Heart right ventricle (tissue), 16 donors: ENCODE measurements around the gene EIPR1. TPM values are rescaled to one million over a fixed set of nuclear protein-coding genes. Genes with fewer than 3 reads are reported as not detected.

Source experiments
- ATAC-seq, 8 donors: fragments of 200-7000 bp; cut with Tn5 transposase; one replicate each; pipeline ENCODE4 v1.9.1; 2020; ENCODE audit warnings: mild to moderate bottlenecking in 8 of 8, moderate library complexity in 8 of 8, moderate number of reproducible peaks in 1 of 8
- DNase-seq, 2 donors: peaks; one replicate each; pipeline ENCODE4 v3.0.0-alpha.2; 2020
- H3K27ac ChIP-seq, 10 donors: fragments of 200-600 bp; sonication (generic) in 2 of 10; one replicate each; pipeline versions ENCODE4 v1.5.0 to v1.8.0; 2020 to 2022; ENCODE audit warnings: mild to moderate bottlenecking in 3 of 10
- H3K27me3 ChIP-seq, 7 donors: fragments of 200-600 bp; one replicate each; pipeline ENCODE4 v1.8.0; 2021 to 2022; ENCODE audit warnings: mild to moderate bottlenecking in 2 of 7
- H3K36me3 ChIP-seq, 9 donors: fragments of 200-600 bp; sonication (generic) in 1 of 9; one replicate each; pipeline versions ENCODE4 v1.5.0 to v1.8.0; 2020 to 2022; ENCODE audit warnings: mild to moderate bottlenecking in 2 of 9
- H3K4me1 ChIP-seq, 9 donors: fragments of 200-600 bp; sonication (generic) in 1 of 9; one replicate each; pipeline versions ENCODE4 v1.5.0 to v1.8.0; 2020 to 2022; ENCODE audit warnings: mild to moderate bottlenecking in 4 of 9
- H3K4me3 ChIP-seq, 10 donors: fragments of 200-600 bp; sonication (generic) in 2 of 10; one replicate each; pipeline versions ENCODE4 v1.5.0 to v1.8.0; 2020 to 2022; ENCODE audit warnings: mild to moderate bottlenecking in 7 of 10, moderate library complexity in 2 of 10
- H3K9me3 ChIP-seq, 11 donors: fragments of 200-600 bp in 10 of 11; sonication (generic) in 2 of 11; one replicate each; pipeline versions ENCODE4 v1.5.0 to v1.8.0; 2013 to 2022; ENCODE audit warnings: mild to moderate bottlenecking in 2 of 11, control low read depth in 1 of 11, moderate library complexity in 1 of 11
- WGBS, 2 donors: extraction: QIAGEN DNeasy Blood & Tissue Kit; methylation state at CpG; one replicate each; pipeline ENCODE4 v1.1.7; 2013; ENCODE audit warnings: inconsistent platforms in 1 of 2; 5-methylcytosine and 5-hydroxymethylcytosine counted together
- intact Hi-C, 10 donors: fragments of 100-400 bp; cut with DNase I; formaldehyde crosslinking; loops; one replicate each; pipeline versions ENCODE4 v1.11.1 to v1.14.2; 2022
- polyA plus RNA-seq, 2 donors: library from polyadenylated mRNA; stranded (reverse); fragments of 200-250 nt; gene quantifications; one replicate each; pipeline ENCODE4 v1.2.3, GENCODE V29; 2013
- total RNA-seq, 10 donors: library from RNA; stranded (reverse); fragmentation: NEBNext Ultra II Directional in 3 of 10; extraction: Animal tissue kit (Norgen Biotek cat#: 25700) in 3 of 10; gene quantifications; one replicate each; pipeline versions ENCODE4 v1.2.1 to v1.2.4, GENCODE V29; 2021 to 2023
- TF ChIP-seq, protein P1 (sequence below), 9 donors: fragments of 200-600 bp; sonication (generic) in 2 of 9; IDR thresholded peaks; one replicate each; pipeline versions ENCODE4 v1.5.0 to v1.8.0; 2021 to 2022; ENCODE audit warnings: antibody characterized with exemption in 9 of 9, mild to moderate bottlenecking in 5 of 9, moderate library complexity in 1 of 9
- donor health status: Arrhythmogenic right ventricular cardiomyopathy.
- donor health status: ischemic (EF 13 %, LVEDD 7.1; RV severe dilation, severe dysfunction).
- donor health status: healthy with polysubstance abuse.
- donor health status: DM: no; HTN: yes; CAD: no.
- donor health status: DM: no; HTN: no; CAD: no.
- donor health status: ischemic (EF 25% LVEDD 6.9; RV normal size, moderate dysfunction).
- donor health status: ischemic (EF 25% LVEDD 5.7; RV mildly dilated, moderate dysfunction).
- donor health status: healthy.
- donor health status: DM: yes; HTN: yes; CAD: no.
- donor health status: Ischemic cardiomyopathy.
- donor health status: ischemic (EF 35%, LVEDD 5.7; RV mildly dilated, moderate dysfunction).
- donor health status: nonischemic (EF 11% LVEDD 7.7; RV severe dilation, severe dysfunction).
- donor health status: DM: yes; HTN: yes; CAD: no.
- donor health status: PGD.
- donor health status: ischemic (EF 29% LVEDD 5.4; RV normal size, mild dysfunction).
- donor health status: nonischemic (EF 23%, LVEDD 6.1; RV moderate dilation, normal function).

Gene EIPR1
- total and polyA plus RNA-seq, 12 donors = 6.8 to 22.3 (median 12.0) TPM

- DNase-seq (no peak), ATAC-seq (no peak)
- Histone ChIP-seq H3K9me3 (no peaks in the 10 kb centered on the region), H3K27ac (no peak overlapping the region), H3K4me1 (peaks cover 0 to 42% (median 15%) of the 10 kb centered on the region in 9 donors), H3K4me3 (no peak overlapping the region), H3K36me3 (peaks cover 0 to 58% (median 0%) of the 10 kb centered on the region in 9 donors), H3K27me3 (no peaks in the 10 kb centered on the region)
- intact Hi-C loops = no loop called here
- TF ChIP-seq, protein P1, sequence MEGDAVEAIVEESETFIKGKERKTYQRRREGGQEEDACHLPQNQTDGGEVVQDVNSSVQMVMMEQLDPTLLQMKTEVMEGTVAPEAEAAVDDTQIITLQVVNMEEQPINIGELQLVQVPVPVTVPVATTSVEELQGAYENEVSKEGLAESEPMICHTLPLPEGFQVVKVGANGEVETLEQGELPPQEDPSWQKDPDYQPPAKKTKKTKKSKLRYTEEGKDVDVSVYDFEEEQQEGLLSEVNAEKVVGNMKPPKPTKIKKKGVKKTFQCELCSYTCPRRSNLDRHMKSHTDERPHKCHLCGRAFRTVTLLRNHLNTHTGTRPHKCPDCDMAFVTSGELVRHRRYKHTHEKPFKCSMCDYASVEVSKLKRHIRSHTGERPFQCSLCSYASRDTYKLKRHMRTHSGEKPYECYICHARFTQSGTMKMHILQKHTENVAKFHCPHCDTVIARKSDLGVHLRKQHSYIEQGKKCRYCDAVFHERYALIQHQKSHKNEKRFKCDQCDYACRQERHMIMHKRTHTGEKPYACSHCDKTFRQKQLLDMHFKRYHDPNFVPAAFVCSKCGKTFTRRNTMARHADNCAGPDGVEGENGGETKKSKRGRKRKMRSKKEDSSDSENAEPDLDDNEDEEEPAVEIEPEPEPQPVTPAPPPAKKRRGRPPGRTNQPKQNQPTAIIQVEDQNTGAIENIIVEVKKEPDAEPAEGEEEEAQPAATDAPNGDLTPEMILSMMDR (IDR thresholded peaks at IDR 0.05) = no peak
- WGBS, 2 donors = 97 to 98% methylated on average over 13 of the region's 13 CpGs
Observed at GRCh38 chr2:3408781-3409180, 31.2 kb upstream of the EIPR1 start.

DNA sequence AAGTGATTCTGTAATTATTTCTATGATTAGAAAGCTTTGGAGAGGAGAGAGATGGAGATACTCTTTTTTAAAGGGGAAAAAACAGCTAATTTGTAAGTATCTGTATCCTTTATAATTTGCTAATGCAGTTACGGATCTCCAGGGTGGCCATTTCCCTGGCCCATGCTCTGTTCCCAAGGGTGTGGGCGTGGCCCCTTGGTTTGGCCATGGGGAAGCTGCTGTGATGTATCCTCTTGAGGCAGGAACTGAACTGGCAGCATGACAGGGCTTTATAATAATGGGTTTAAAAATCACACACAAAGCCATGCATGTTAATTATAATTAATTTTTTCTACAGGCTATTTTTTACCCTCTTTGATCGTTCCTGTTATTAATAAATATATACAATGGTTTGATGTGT lies 28.9 kb upstream of the EIPR1 start:
- H3K9me3 ChIP-seq = no peaks in the 10 kb centered on the region
- ATAC-seq (peak in 5 of 8 donors; percentile 57 to 74 (median 66)), DNase-seq (peak; percentile 44 to 67)
- TF ChIP-seq, protein P1 (IDR thresholded peaks at IDR 0.05) = no peak
- H3K4me3 ChIP-seq = no peak overlapping the region
- peaks cover 0 to 45% (median 15%) of the 10 kb centered on the region in 9 donors for H3K4me1 ChIP-seq
- intact Hi-C loops = loop anchor here in 1 of 10 donors (2.0 kb wide), 1 partner anchor 26 kb away; no protein-coding TSS in a partner anchor
- no peaks in the 10 kb centered on the region for H3K27me3 ChIP-seq
- peak overlapping the region in 7 of 10 donors; percentile 11 to 64 (median 30) for H3K27ac ChIP-seq
- peaks cover 0 to 80% (median 14%) of the 10 kb centered on the region in 9 donors for H3K36me3 ChIP-seq
- 50 to 58% methylated on average over 3 of the region's 3 CpGs for WGBS, 2 donors

DNA sequence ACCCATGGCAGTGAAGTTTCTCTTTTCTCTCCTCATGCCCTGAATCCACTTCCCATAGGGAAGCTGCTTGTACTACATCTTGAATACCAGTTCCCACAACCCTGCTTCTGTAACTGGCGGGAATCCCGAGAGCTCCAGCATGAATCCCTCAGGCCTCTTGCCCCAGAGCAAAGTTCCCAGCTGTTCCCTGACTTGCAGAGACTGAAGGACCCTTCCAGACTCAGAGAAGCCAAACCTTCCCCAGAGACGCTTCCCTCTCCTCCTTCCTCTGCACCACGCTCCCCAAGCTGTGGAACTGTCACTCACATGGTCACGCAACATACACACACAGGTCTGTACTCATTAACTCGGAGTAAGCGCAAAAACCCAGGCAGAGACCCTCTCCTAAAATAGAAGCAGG lies 28.3 kb upstream of the EIPR1 start:
- WGBS, 2 donors = 65 to 69% methylated on average over 7 of the region's 7 CpGs

DNA sequence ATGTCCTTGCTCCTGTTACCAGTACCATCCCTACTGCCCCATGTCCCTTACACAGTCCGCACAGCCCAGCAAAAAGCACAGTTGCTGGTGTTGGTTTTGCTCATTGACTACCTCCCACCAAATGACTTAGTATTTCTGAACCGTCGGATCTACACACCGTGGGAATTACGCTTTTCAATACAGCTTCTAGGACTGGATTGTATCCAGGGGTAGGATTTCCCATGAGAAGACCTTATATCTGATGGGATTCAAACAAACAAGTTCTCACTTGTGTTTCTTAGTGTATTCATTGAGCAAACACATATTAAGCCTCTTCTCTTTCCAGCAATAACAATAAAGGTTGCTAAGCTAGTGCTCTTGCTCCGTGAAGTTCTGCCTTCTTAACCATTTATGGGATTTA lies 27.7 kb upstream of the EIPR1 start:
- H3K27me3 ChIP-seq = no peaks in the 10 kb centered on the region
- TF ChIP-seq, protein P1 (IDR thresholded peaks at IDR 0.05) = no peak
- peaks cover 0 to 83% (median 15%) of the 10 kb centered on the region in 9 donors for H3K36me3 ChIP-seq
- DNase-seq (no peak), ATAC-seq (peak in 7 of 8 donors; percentile 14 to 67 (median 39))
- intact Hi-C loops = no loop called here
- WGBS, 2 donors = 68 to 76% methylated on average over 6 of the region's 6 CpGs
- H3K9me3 ChIP-seq = no peaks in the 10 kb centered on the region
- H3K4me3 ChIP-seq = no peak overlapping the region
- peak overlapping the region in 7 of 10 donors; percentile 11 to 64 (median 38) for H3K27ac ChIP-seq
- H3K4me1 ChIP-seq = peaks cover 3 to 52% (median 20%) of the 10 kb centered on the region in 9 donors

More for the DNA sequence above, 28.3 kb upstream of the EIPR1 start:
- DNase-seq (peak; percentile 36 to 60), ATAC-seq (peak; percentile 59 to 87 (median 72))
- no peaks in the 10 kb centered on the region for H3K9me3 ChIP-seq
- no peaks in the 10 kb centered on the region for H3K27me3 ChIP-seq
- H3K27ac ChIP-seq = peak overlapping the region in 8 of 10 donors; percentile 11 to 64 (median 35)
- intact Hi-C loops = loop anchor here in 1 of 10 donors (2.0 kb wide), 1 partner anchor 25 kb away; no protein-coding TSS in a partner anchor
- peaks cover 0 to 46% (median 15%) of the 10 kb centered on the region in 9 donors for H3K4me1 ChIP-seq
- H3K4me3 ChIP-seq = no peak overlapping the region
- peaks cover 0 to 83% (median 15%) of the 10 kb centered on the region in 9 donors for H3K36me3 ChIP-seq
- TF ChIP-seq, protein P1 (IDR thresholded peaks at IDR 0.05) = no peak
